GM23338 (cell line): Measurements from ENCODE around the gene GRID2. TPM values are rescaled to one million over a fixed set of nuclear protein-coding genes. Genes with fewer than 3 reads are reported as not detected.
A peak's percentile ranks its signal among the peaks of the same experiment; 100 is the strongest.

Experiments
- ATAC-seq: fragments of 200-7000 bp; cut with Tn5 transposase; 3 replicates; pipeline ENCODE4 v1.9.1; 2020
- DNase-seq: peaks from one replicate; pipeline ENCODE4 v3.0.0-alpha.2; 2015; ENCODE audit warnings: low spot score
- H2AFZ ChIP-seq: fragments of 200-600 bp; sonication (generic); 2 replicates; pipeline ENCODE4 v1.8.0; 2016; ENCODE audit warnings: antibody characterized with exemption, mild to moderate bottlenecking, moderate library complexity
- H3F3A ChIP-seq: fragments of 200-600 bp; sonication (generic); replicated peaks from 2 replicates; pipeline ENCODE4 v1.8.0; 2017; ENCODE audit warnings: antibody characterized with exemption, mixed run types, low read depth
- H3K27ac ChIP-seq: fragments of 200-600 bp; sonication (generic); 2 replicates; pipeline ENCODE4 v1.6.1; 2016; ENCODE audit warnings: low read depth
- H3K27me3 ChIP-seq: fragments of 200-600 bp; sonication (generic); 2 replicates; pipeline ENCODE4 v1.8.0; 2016; ENCODE audit warnings: mild to moderate bottlenecking, mixed run types, moderate library complexity; ENCODE audit not compliant: insufficient read depth
- H3K36me3 ChIP-seq: fragments of 200-600 bp; sonication (generic); 2 replicates; pipeline ENCODE4 v1.8.0; 2016; ENCODE audit warnings: mild to moderate bottlenecking; ENCODE audit not compliant: insufficient read depth
- H3K4me1 ChIP-seq: fragments of 200-600 bp; sonication (generic); 2 replicates; pipeline ENCODE4 v1.8.0; 2016; ENCODE audit warnings: mild to moderate bottlenecking, moderate library complexity; ENCODE audit not compliant: insufficient read depth
- H3K4me2 ChIP-seq: fragments of 200-600 bp; sonication (generic); 2 replicates; pipeline ENCODE4 v1.7.1; 2017; ENCODE audit warnings: mixed run types
- H3K4me3 ChIP-seq: fragments of 200-600 bp; sonication (generic); 2 replicates; pipeline ENCODE4 v1.6.1; 2016; ENCODE audit warnings: mixed run types
- H3K79me2 ChIP-seq: fragments of 200-600 bp; sonication (generic); replicated peaks from 2 replicates; pipeline ENCODE4 v1.8.0; 2017; ENCODE audit warnings: mild to moderate bottlenecking; ENCODE audit not compliant: insufficient read depth
- H3K9me2 ChIP-seq: fragments of 200-600 bp; sonication (generic); 2 replicates; pipeline ENCODE4 v1.8.0; 2017; ENCODE audit not compliant: insufficient read depth
- H4K20me1 ChIP-seq: fragments of 200-600 bp; sonication (generic); replicated peaks from 2 replicates; pipeline ENCODE4 v1.8.0; 2017; ENCODE audit warnings: mild to moderate bottlenecking; ENCODE audit not compliant: insufficient read depth
- H3K27ac Mint-ChIP-seq: 2 replicates; pipeline ENCODE4 v1.8.0; 2020; ENCODE audit warnings: inconsistent platforms, mild to moderate bottlenecking, moderate library complexity, mixed read lengths
- H3K27me3 Mint-ChIP-seq: 3 replicates; pipeline ENCODE4 v1.8.0; 2022; ENCODE audit warnings: low read depth, mild to moderate bottlenecking, moderate library complexity, mixed read lengths, inconsistent platforms; ENCODE audit not compliant: insufficient read depth, poor library complexity
- H3K36me3 Mint-ChIP-seq: 3 replicates; pipeline ENCODE4 v1.8.0; 2021; ENCODE audit warnings: low read depth, mild to moderate bottlenecking, inconsistent platforms, moderate library complexity, mixed read lengths
- H3K4me1 Mint-ChIP-seq: 3 replicates; pipeline ENCODE4 v1.8.0; 2020; ENCODE audit warnings: mild to moderate bottlenecking, inconsistent platforms, mixed read lengths
- H3K4me3 Mint-ChIP-seq: 3 replicates; pipeline ENCODE4 v1.8.0; 2021; ENCODE audit warnings: moderate library complexity, mild to moderate bottlenecking, inconsistent platforms, mixed read lengths
- H3K9me3 Mint-ChIP-seq: 3 replicates; pipeline ENCODE4 v1.8.0; 2020; ENCODE audit warnings: moderate library complexity, mild to moderate bottlenecking, inconsistent platforms, mixed read lengths
- CREB1 ChIP-seq: fragments of 250-450 bp; sonication (Bioruptor Pico); IDR thresholded peaks from 2 replicates; pipeline ENCODE4 v1.5.0; 2020; ENCODE audit warnings: low read depth, mild to moderate bottlenecking, moderate library complexity
- EZH2 ChIP-seq: fragments of 200-600 bp; sonication (generic); IDR thresholded peaks from one replicate; pipeline ENCODE4 v1.8.0; 2017; ENCODE audit warnings: antibody characterized with exemption, mild to moderate bottlenecking, low read depth; ENCODE audit not compliant: unreplicated experiment
- EZH2phosphoT487 ChIP-seq: fragments of 200-600 bp; sonication (generic); IDR thresholded peaks from one replicate; pipeline ENCODE4 v1.8.1; 2018; ENCODE audit warnings: antibody characterized with exemption; ENCODE audit not compliant: unreplicated experiment
- JUNB ChIP-seq: IDR thresholded peaks from one replicate; pipeline ENCODE4 v1.6.1; 2016; ENCODE audit warnings: antibody characterized with exemption; ENCODE audit not compliant: unreplicated experiment
- NANOG ChIP-seq: IDR thresholded peaks from 2 replicates; pipeline ENCODE4 v1.6.1; 2016; ENCODE audit warnings: antibody characterized with exemption, borderline replicate concordance
- POLR2AphosphoS5 ChIP-seq: IDR thresholded peaks from 2 replicates; pipeline ENCODE4 v1.6.1; 2016; ENCODE audit warnings: antibody characterized with exemption, low read depth
- STAT1 ChIP-seq: IDR thresholded peaks from one replicate; pipeline ENCODE4 v1.6.1; 2016; ENCODE audit warnings: antibody characterized with exemption; ENCODE audit not compliant: unreplicated experiment
- ZNF114 ChIP-seq: fragments of 250-450 bp; sonication (Bioruptor Pico); IDR thresholded peaks from 2 replicates; pipeline ENCODE4 v1.5.0; 2020; ENCODE audit warnings: mild to moderate bottlenecking, moderate library complexity
- ZNF331 ChIP-seq: fragments of 250-450 bp; sonication (Bioruptor Pico); IDR thresholded peaks from 2 replicates; pipeline ENCODE4 v1.5.0; 2020; ENCODE audit warnings: low read depth, mild to moderate bottlenecking, moderate library complexity
- polyA plus RNA-seq: library from polyadenylated mRNA; unstranded; fragments of >200 nt; fragmentation: Nextera tagmentation; extraction: Ambion mirVana; gene quantifications from 2 replicates; pipeline ENCODE4 v1.2.1, GENCODE V29; 2016
- total RNA-seq: library from RNA; depleted of rRNA; stranded (reverse); fragments of >200 nt; shearing (Covaris generic); gene quantifications from 2 replicates; pipeline ENCODE4 v1.2.3, GENCODE V29; 2014
- TF ChIP-seq, protein P1 (sequence below): fragments of 250-450 bp; sonication (Bioruptor Pico); IDR thresholded peaks from 2 replicates; pipeline ENCODE4 v1.5.0; 2020; ENCODE audit warnings: mild to moderate bottlenecking, moderate library complexity

GRID2 gene
- total and polyA plus RNA-seq, 2 experiments from 2014 or later, result 19.9 to 65.4 TPM

- TF ChIP-seq, protein P1, sequence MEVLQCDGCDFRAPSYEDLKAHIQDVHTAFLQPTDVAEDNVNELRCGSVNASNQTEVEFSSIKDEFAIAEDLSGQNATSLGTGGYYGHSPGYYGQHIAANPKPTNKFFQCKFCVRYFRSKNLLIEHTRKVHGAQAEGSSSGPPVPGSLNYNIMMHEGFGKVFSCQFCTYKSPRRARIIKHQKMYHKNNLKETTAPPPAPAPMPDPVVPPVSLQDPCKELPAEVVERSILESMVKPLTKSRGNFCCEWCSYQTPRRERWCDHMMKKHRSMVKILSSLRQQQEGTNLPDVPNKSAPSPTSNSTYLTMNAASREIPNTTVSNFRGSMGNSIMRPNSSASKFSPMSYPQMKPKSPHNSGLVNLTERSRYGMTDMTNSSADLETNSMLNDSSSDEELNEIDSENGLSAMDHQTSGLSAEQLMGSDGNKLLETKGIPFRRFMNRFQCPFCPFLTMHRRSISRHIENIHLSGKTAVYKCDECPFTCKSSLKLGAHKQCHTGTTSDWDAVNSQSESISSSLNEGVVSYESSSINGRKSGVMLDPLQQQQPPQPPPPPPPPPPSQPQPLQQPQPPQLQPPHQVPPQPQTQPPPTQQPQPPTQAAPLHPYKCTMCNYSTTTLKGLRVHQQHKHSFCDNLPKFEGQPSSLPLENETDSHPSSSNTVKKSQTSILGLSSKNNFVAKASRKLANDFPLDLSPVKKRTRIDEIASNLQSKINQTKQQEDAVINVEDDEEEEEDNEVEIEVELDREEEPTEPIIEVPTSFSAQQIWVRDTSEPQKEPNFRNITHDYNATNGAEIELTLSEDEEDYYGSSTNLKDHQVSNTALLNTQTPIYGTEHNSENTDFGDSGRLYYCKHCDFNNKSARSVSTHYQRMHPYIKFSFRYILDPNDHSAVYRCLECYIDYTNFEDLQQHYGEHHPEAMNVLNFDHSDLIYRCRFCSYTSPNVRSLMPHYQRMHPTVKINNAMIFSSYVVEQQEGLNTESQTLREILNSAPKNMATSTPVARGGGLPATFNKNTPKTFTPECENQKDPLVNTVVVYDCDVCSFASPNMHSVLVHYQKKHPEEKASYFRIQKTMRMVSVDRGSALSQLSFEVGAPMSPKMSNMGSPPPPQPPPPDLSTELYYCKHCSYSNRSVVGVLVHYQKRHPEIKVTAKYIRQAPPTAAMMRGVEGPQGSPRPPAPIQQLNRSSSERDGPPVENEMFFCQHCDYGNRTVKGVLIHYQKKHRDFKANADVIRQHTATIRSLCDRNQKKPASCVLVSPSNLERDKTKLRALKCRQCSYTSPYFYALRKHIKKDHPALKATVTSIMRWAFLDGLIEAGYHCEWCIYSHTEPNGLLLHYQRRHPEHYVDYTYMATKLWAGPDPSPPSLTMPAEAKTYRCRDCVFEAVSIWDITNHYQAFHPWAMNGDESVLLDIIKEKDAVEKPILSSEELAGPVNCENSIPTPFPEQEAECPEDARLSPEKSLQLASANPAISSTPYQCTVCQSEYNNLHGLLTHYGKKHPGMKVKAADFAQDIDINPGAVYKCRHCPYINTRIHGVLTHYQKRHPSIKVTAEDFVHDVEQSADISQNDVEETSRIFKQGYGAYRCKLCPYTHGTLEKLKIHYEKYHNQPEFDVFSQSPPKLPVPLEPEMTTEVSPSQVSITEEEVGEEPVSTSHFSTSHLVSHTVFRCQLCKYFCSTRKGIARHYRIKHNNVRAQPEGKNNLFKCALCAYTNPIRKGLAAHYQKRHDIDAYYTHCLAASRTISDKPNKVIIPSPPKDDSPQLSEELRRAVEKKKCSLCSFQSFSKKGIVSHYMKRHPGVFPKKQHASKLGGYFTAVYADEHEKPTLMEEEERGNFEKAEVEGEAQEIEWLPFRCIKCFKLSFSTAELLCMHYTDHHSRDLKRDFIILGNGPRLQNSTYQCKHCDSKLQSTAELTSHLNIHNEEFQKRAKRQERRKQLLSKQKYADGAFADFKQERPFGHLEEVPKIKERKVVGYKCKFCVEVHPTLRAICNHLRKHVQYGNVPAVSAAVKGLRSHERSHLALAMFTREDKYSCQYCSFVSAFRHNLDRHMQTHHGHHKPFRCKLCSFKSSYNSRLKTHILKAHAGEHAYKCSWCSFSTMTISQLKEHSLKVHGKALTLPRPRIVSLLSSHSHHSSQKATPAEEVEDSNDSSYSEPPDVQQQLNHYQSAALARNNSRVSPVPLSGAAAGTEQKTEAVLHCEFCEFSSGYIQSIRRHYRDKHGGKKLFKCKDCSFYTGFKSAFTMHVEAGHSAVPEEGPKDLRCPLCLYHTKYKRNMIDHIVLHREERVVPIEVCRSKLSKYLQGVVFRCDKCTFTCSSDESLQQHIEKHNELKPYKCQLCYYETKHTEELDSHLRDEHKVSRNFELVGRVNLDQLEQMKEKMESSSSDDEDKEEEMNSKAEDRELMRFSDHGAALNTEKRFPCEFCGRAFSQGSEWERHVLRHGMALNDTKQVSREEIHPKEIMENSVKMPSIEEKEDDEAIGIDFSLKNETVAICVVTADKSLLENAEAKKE (CRISPR knock-in tag), result peak; percentile 94
- no peak for TF ChIP-seq EZH2
- TF ChIP-seq EZH2phosphoT487, result no peak
- no peak for TF ChIP-seq JUNB
- no peak for TF ChIP-seq CREB1 (CRISPR knock-in tag)
- TF ChIP-seq POLR2AphosphoS5, result 0 out of 2 replicates have a peak, but pooled peaks have one; percentile 16
- no peak for TF ChIP-seq ZNF114
Measured at GRCh38 chr4:93147524-93148212, 843.9 kb downstream of the GRID2 start (continued).

DNA sequence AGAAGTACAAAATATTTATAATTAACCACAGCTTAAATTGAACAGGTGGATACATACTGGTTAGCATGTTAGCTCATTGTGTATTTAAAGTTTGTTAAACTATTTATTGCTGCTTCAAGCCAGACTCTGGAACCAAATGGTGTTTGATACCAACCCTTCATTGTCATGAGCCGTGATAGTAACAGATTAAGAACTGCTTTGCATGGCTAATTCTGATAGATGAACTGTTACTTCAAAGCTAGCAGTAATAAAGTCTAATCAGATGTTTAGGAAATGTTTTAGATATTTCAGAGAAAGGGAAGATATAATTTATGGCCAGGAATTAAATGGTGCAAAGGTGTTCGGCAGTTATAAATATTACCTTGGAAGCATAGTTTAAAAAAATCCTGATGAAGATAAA is 848.7 kb downstream of the GRID2 start:
- H3K9me3 Mint-ChIP-seq, result peaks cover 5% of the 10 kb centered on the region; the same call in 1 of the 3 replicates
- Histone ChIP-seq H3K4me1 (peaks cover 2% of the 10 kb centered on the region; the same call in 1 of the 2 replicates), H3K4me2 (no peak overlapping the region), H3K4me3 (no peak overlapping the region), H3K27me3 (no peaks in the 10 kb centered on the region), H3K9me2 (no peaks in the 10 kb centered on the region), H4K20me1 (no peaks in the 10 kb centered on the region), H3K79me2 (no peaks in the 10 kb centered on the region), H3F3A (no peaks in the 10 kb centered on the region), H3K36me3 (no peaks in the 10 kb centered on the region), H2AFZ (no peak overlapping the region), H3K27ac (no peak overlapping the region)
- no peak overlapping the region for H3K4me3 Mint-ChIP-seq
- peaks cover 17% of the 10 kb centered on the region; the same call in 2 of the 3 replicates for H3K36me3 Mint-ChIP-seq
- TF ChIP-seq CREB1 (CRISPR knock-in tag) (no peak), ZNF331 (CRISPR knock-in tag) (no peak), NANOG (no peak), STAT1 (no peak), JUNB (no peak)
- TF ChIP-seq, protein P1 (CRISPR knock-in tag), result no peak
- DNase-seq, result no peak
- H3K27me3 Mint-ChIP-seq, result no peaks in the 10 kb centered on the region
- H3K27ac Mint-ChIP-seq, result peak overlapping the region; percentile 12; the same call in 1 of the 2 replicates
- ATAC-seq, result no peak
- peaks cover 40% of the 10 kb centered on the region for H3K4me1 Mint-ChIP-seq
